ENCODE results near the gene RHBDD3. TPM values are rescaled to one million over a fixed set of nuclear protein-coding genes. Genes with fewer than 3 reads are reported as not detected.

Gene RHBDD3
- total RNA-seq, 1 donor from 2014 or later: 59.2 TPM

- Mint-ChIP-seq H3K36me3 (no peaks in the 10 kb centered on the region), H3K27me3 (no peaks in the 10 kb centered on the region), H3K4me1 (ENCODE audit: unreplicated experiment) (no peaks in the 10 kb centered on the region), H3K4me3 (no peak overlapping the region), H3K27ac (no peak overlapping the region), H3K9me3 (no peaks in the 10 kb centered on the region)
- TF ChIP-seq CTCF (conservative IDR thresholded peaks at IDR 0.05): no peak
- DNase-seq (ENCODE audit: extremely low spot score, unreplicated experiment): no peak
Measured at GRCh38 chr22:29230972-29231875, 36.6 kb downstream of the RHBDD3 start.

GRCh38 chr22:29226351-29226981 lies 41.3 kb downstream of the RHBDD3 start:
- TF ChIP-seq CTCF (conservative IDR thresholded peaks at IDR 0.05): no peak
- Mint-ChIP-seq H3K4me3 (no peak overlapping the region), H3K9me3 (no peaks in the 10 kb centered on the region), H3K4me1 (ENCODE audit: unreplicated experiment) (no peaks in the 10 kb centered on the region), H3K27me3 (no peaks in the 10 kb centered on the region), H3K27ac (no peak overlapping the region), H3K36me3 (no peaks in the 10 kb centered on the region)
- DNase-seq (ENCODE audit: extremely low spot score, unreplicated experiment): no peak

GRCh38 chr22:29225422-29226090 lies 42.2 kb downstream of the RHBDD3 start:
- Mint-ChIP-seq H3K27me3 (no peaks in the 10 kb centered on the region), H3K9me3 (no peaks in the 10 kb centered on the region), H3K4me3 (no peak overlapping the region), H3K4me1 (ENCODE audit: unreplicated experiment) (peaks cover 3% of the 10 kb centered on the region), H3K36me3 (no peaks in the 10 kb centered on the region), H3K27ac (no peak overlapping the region)
- DNase-seq (ENCODE audit: extremely low spot score, unreplicated experiment): no peak
- no peak for TF ChIP-seq CTCF (conservative IDR thresholded peaks at IDR 0.05)

GRCh38 chr22:29224859-29225410 lies 42.8 kb downstream of the RHBDD3 start:
- Mint-ChIP-seq H3K4me3 (no peak overlapping the region), H3K27ac (no peak overlapping the region), H3K36me3 (no peaks in the 10 kb centered on the region), H3K9me3 (no peaks in the 10 kb centered on the region), H3K27me3 (no peaks in the 10 kb centered on the region), H3K4me1 (ENCODE audit: unreplicated experiment) (peaks cover 9% of the 10 kb centered on the region)
- no peak for TF ChIP-seq CTCF (conservative IDR thresholded peaks at IDR 0.05)
- DNase-seq (ENCODE audit: extremely low spot score, unreplicated experiment): no peak

- no peaks in the 10 kb centered on the region for H3K27me3 Mint-ChIP-seq
- no peak overlapping the region for H3K27ac Mint-ChIP-seq
- DNase-seq (ENCODE audit: extremely low spot score, unreplicated experiment): no peak
- no peak for TF ChIP-seq CTCF (conservative IDR thresholded peaks at IDR 0.05)
- no peaks in the 10 kb centered on the region for H3K36me3 Mint-ChIP-seq
- peaks cover 10% of the 10 kb centered on the region for H3K4me1 Mint-ChIP-seq (ENCODE audit: unreplicated experiment)
- no peak overlapping the region for H3K4me3 Mint-ChIP-seq
- no peaks in the 10 kb centered on the region for H3K9me3 Mint-ChIP-seq
Measured at GRCh38 chr22:29224121-29224858, 43.5 kb downstream of the RHBDD3 start.

Measured in type B pancreatic cell (in vitro differentiated cells).